ENCODE measurements around the gene BLTP1.

DNA sequence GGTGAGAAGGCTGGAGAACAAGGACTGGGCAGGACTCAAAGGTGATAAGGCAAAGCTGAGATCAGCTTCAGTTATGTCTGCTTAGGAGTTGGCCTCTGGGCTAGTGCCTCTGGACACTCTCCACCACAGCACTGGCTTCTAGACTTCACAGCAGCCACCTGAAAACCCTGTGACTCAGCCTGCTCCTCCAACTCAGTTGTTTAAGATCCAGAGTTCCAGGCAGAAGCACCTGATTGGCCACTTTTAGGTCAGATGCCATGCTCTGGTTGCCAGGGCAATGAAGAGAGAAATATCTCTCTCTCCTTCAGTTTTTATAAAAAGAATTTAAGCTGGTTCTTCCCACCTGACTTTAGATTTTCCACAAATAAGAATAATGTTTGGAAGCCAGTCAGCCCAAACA is 47.9 kb upstream of the BLTP1 start:
- TF ChIP-seq CTCF (IDR thresholded peaks at IDR 0.05 in 2 of 3, conservative IDR thresholded peaks at IDR 0.05 in 1 of 3; ENCODE audit: insufficient read depth in 2 of 3, low read depth in 1 of 3, low read length in 3 of 3) (no peak), EZH2 (IDR thresholded peaks at IDR 0.05; ENCODE audit: borderline replicate concordance, low read depth, low read length) (no peak), MAFK (IDR thresholded peaks at IDR 0.05; ENCODE audit: low read length) (no peak), SMAD4 (CRISPR knock-in tag; conservative IDR thresholded peaks at IDR 0.05) (no peak), ZEB2 (IDR thresholded peaks at IDR 0.05) (no peak)

All from K562 (cell line).